ENCODE measurements around the gene AASS.
"Not testable (repeated sequence)": the region's sequence is repeated elsewhere in the genome, so short reads cannot be mapped to it uniquely, and the experiment has no call there.

Gene AASS

DNA sequence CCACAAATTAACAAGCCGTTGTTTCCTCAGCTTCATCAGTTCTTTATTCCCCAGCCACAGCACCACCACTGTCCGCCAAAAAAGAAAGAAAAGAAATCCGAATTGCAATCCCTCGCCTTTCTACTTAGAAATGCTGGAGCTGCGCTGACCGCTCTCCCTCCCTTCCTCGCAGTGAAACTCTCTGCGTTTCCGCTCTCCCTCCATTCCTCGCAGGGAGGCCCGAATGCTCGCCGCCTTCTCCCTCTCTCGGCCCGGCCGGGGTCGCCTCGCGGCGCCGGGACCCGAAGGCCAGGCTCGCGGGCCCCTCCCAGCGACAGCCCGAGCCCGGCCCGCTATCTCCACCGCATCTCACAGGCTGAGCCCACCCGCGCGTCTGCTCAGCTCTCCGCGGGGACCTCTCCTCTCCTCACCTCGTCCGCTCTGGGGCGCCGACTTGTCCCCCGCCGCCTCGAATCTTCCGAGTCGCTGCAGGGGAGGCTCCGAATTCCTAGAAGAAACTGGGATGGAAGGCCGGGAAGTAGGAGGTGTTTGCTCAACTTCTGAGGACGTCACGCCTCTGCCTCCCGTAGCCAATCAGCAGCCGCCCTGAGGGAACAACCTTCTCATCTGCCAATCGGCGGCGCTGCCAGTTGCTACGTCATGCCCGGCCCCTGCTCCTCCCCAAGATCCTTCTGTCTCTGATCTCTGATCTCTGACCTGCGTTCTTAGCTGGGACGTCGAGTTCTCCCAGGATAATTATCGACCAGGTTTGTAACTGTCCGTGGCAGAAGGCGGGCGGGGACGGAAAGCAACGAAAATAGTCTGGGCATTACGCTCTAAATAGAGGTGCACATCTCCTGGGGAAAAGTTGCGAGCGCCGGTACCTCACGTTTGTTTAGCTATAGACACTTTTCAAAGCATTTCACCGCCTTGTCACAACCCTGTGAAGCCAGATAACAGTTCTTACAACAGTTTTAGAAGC lies at the start of gene AASS:
TSS of gene AASS (minus strand) at position 499 of the 961 bp plus-strand sequence. CDS start 10,523 bp downstream, outside the sequence.
- no peak for TF ChIP-seq Cebpa-rat (IDR thresholded peaks at IDR 0.05)
- Histone ChIP-seq H3K4me1 (peaks cover 19% of the 10 kb centered on the region), H3K36me3 (no peaks in the 10 kb centered on the region), H4K20me1 (peaks cover 18% of the 10 kb centered on the region; the same call in 1 of the 2 replicates), H3K4me2 (peak within 1 kb of the TSS; percentile 88), H3K27ac (peak within 1 kb of the TSS; percentile 68), H3K27me3 (no peaks in the 10 kb centered on the region), H3K9me3 (no peaks in the 10 kb centered on the region), H3K4me3 (peak within 1 kb of the TSS; percentile 87), H3K9ac (peak within 1 kb of the TSS; percentile 85)

DNA sequence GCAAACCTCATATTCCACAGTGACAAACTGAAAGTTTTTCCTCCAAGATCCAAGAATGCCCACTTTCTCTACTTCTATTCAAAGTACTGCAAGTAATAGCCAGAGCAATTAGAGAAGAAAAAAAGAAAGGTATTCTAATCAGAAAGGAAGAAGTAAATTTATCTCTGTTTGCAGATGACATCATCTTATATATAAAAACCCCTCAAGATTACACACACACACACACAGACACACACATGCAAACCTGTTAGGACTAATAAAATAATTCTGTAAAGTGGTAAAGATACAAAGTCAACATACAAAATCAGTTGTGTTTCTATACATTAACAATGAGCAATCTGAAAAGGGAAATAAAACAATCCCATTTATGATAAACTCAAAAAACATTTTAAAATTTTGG lies 44.7 kb upstream of the AASS start:
- TF ChIP-seq Cebpa-rat (IDR thresholded peaks at IDR 0.05), result no peak
- Histone ChIP-seq H3K27me3 (no peaks in the 10 kb centered on the region), H3K36me3 (no peaks in the 10 kb centered on the region), H3K4me1 (no peaks in the 10 kb centered on the region), H3K9me3 (peaks cover 13% of the 10 kb centered on the region; the same call in 1 of the 2 replicates), H3K4me2 (no peak overlapping the region), H4K20me1 (no peaks in the 10 kb centered on the region), H3K9ac (no peak overlapping the region), H3K27ac (no peak overlapping the region), H3K4me3 (no peak overlapping the region)

DNA sequence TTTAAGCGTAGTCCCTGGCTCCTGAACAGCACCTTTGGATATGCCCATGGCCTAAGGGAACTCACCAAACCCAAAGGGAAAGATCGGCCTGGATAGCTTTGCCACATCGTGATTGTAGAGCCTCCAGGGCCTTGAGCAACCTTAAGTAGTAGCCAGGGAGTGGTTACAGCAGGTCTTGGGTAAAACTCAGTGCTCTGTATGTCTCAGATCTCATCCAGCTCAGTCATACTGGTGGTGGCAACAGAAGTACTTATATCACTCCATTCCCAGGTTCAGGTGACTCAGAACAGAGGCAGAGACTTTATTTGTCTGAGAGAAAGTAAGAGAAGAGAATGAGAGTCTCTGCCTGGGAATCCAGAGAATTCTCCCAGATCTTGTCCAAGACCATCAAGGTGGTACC lies 39.1 kb upstream of the AASS start:
- Histone ChIP-seq H3K9me3 (no peaks in the 10 kb centered on the region), H3K4me3 (no peak overlapping the region), H3K27me3 (no peaks in the 10 kb centered on the region), H4K20me1 (no peaks in the 10 kb centered on the region), H3K9ac (no peak overlapping the region), H3K27ac (no peak overlapping the region), H3K36me3 (no peaks in the 10 kb centered on the region), H3K4me2 (no peak overlapping the region), H3K4me1 (no peaks in the 10 kb centered on the region)
- TF ChIP-seq Cebpa-rat (IDR thresholded peaks at IDR 0.05), result no peak

DNA sequence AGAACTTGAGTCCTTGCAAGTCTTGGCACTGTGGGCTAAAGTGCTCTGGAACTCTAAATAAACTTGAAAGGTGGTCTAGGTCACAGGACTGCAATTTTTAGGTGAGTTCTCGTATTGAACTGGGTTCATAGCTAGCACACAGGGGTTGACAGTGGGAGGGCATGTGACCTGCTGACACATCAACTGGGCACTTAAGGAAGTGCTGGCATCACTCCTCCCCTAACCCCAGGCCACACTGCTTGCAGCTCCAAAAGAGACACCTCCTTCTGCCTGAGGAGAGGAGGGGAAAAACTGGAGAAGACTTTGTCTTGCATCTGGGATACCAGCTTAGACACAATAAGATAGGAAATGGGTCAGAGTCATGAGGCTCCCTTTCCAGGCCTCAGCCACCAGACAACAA lies 38.0 kb upstream of the AASS start:
- no peaks in the 10 kb centered on the region for H3K36me3 ChIP-seq
- no peak overlapping the region for H3K27ac ChIP-seq
- no peak overlapping the region for H3K9ac ChIP-seq
- H3K9me3 ChIP-seq, result no peaks in the 10 kb centered on the region
- no peaks in the 10 kb centered on the region for H4K20me1 ChIP-seq
- H3K4me3 ChIP-seq, result no peak overlapping the region
- TF ChIP-seq Cebpa-rat (IDR thresholded peaks at IDR 0.05), result no peak
- H3K27me3 ChIP-seq, result no peaks in the 10 kb centered on the region
- H3K4me1 ChIP-seq, result no peaks in the 10 kb centered on the region
- no peak overlapping the region for H3K4me2 ChIP-seq

DNA sequence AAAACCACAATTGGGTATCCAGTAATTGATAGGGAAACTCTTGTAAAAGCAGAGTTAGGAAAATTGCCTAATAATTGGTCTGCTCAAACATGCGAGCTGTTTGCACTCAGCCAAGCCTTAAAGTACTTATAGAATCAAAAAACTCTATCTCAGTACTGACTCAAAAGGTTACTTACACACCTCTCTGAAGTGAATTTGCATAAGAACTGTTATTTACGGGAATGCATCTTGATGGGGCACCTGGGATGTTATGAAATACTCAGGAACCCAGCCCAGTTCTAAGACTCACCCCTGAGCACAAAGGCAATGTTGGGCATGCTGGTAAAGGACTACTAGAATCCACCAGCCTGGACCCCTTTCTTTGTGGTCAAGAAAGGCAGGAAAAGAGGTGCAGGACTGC lies 28.1 kb upstream of the AASS start:
- H3K27ac ChIP-seq, H3K9me3 ChIP-seq, H3K4me2 ChIP-seq, H3K9ac ChIP-seq, H3K4me3 ChIP-seq, H4K20me1 ChIP-seq, H3K36me3 ChIP-seq, H3K4me1 ChIP-seq, H3K27me3 ChIP-seq: not testable (repeated sequence)

DNA sequence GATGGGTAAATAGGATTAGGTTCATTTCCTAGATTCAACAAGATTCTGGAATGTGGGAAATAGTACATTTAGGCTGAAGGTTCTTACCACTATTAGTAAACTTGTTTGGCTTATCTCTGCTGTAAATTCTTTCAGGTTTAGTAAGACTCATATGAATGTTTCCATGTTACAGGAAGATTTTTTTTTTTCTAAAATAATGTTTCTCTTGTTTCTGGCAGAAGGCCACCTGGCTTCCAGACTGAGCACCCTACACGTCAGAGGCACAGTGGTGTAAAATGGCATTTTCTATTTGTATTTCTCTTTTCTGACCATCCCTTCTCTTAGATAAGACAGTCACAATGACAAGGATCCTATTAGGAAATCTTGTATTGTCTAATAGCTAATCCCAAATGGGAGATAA lies 22.7 kb upstream of the AASS start:
- Histone ChIP-seq H3K27ac (no peak overlapping the region), H3K9ac (no peak overlapping the region), H4K20me1 (no peaks in the 10 kb centered on the region)

DNA sequence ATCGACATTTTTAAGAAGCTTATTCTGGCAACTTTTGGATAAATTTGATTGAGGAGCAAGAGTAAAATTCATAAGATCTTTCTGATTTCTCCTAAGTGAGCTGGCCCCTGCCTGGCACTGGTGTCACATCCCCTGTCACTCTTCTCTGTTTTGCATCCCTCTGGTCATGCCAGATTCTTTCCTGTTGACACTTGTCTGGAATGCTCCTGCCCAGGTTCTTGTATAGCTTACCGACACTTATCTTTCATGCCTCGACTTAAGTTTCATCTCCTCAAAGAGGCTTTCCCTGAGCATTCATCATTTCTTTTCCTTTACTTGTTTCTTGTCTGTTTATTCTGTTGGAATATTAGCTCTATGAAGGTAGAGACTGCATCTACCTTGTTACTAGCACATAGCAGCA lies 22.2 kb upstream of the AASS start:
- Histone ChIP-seq H3K9me3 (no peaks in the 10 kb centered on the region), H3K4me1 (no peaks in the 10 kb centered on the region), H3K4me3 (no peak overlapping the region), H3K36me3 (no peaks in the 10 kb centered on the region), H3K27me3 (no peaks in the 10 kb centered on the region), H3K9ac (no peak overlapping the region), H4K20me1 (no peaks in the 10 kb centered on the region), H3K27ac (no peak overlapping the region), H3K4me2 (no peak overlapping the region)
- no peak for TF ChIP-seq Cebpa-rat (IDR thresholded peaks at IDR 0.05)

More for the DNA sequence above, 22.7 kb upstream of the AASS start:
- H3K27me3 ChIP-seq, result no peaks in the 10 kb centered on the region
- no peaks in the 10 kb centered on the region for H3K4me1 ChIP-seq
- no peaks in the 10 kb centered on the region for H3K36me3 ChIP-seq
- no peak overlapping the region for H3K4me2 ChIP-seq
- H3K9me3 ChIP-seq, result no peaks in the 10 kb centered on the region
- H3K4me3 ChIP-seq, result no peak overlapping the region
- TF ChIP-seq Cebpa-rat (IDR thresholded peaks at IDR 0.05), result no peak

DNA sequence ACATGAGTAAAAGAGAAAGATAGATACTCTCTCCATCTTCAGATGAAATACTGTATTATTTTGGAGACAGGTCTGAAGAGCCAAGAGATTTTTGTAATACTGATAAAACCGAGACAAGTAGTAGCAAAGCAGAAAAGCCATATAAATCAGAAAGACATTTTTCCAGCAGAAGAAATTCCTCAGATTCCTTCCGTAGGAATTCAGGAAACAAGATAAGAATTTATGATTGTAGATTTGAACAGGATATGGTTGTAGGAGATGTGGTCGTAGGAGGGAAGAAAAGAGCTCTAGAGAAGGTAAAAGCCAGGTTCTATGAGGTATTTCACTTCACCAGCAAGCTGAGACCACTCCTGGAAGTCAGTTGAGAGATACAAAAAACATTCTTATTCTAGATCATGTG lies 17.6 kb upstream of the AASS start:
- Histone ChIP-seq H3K4me2 (no peak overlapping the region), H4K20me1 (no peaks in the 10 kb centered on the region), H3K27ac (no peak overlapping the region), H3K9ac (no peak overlapping the region), H3K36me3 (no peaks in the 10 kb centered on the region), H3K27me3 (no peaks in the 10 kb centered on the region), H3K4me1 (no peaks in the 10 kb centered on the region), H3K9me3 (no peaks in the 10 kb centered on the region), H3K4me3 (no peak overlapping the region)
- TF ChIP-seq Cebpa-rat (IDR thresholded peaks at IDR 0.05), result no peak

DNA sequence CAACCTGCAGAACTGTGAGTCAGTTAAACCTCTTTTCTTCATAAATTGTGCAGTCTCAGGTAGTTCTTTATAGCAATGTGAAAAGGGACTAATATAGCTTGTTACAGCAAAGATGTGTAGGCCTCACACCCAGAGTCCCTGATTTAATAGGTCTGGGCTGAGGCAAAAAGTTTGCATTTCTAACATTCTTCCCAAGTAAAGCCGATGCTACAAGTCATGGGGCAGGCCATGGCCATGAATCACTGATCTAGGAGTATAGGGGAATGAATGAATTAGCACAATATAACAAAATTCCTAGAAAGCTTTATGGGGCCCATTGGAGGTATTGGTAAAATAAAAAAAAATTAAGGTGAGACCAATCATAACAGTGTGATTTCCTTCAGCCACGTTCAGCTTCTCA lies 11.5 kb upstream of the AASS start:
- H4K20me1 ChIP-seq, result no peaks in the 10 kb centered on the region
- TF ChIP-seq Cebpa-rat (IDR thresholded peaks at IDR 0.05), result no peak
- H3K36me3 ChIP-seq, result no peaks in the 10 kb centered on the region
- no peak overlapping the region for H3K4me2 ChIP-seq
- H3K4me1 ChIP-seq, result no peaks in the 10 kb centered on the region
- H3K9ac ChIP-seq, result no peak overlapping the region
- no peaks in the 10 kb centered on the region for H3K27me3 ChIP-seq
- no peak overlapping the region for H3K4me3 ChIP-seq
- H3K9me3 ChIP-seq, result no peaks in the 10 kb centered on the region
- H3K27ac ChIP-seq, result no peak overlapping the region

DNA sequence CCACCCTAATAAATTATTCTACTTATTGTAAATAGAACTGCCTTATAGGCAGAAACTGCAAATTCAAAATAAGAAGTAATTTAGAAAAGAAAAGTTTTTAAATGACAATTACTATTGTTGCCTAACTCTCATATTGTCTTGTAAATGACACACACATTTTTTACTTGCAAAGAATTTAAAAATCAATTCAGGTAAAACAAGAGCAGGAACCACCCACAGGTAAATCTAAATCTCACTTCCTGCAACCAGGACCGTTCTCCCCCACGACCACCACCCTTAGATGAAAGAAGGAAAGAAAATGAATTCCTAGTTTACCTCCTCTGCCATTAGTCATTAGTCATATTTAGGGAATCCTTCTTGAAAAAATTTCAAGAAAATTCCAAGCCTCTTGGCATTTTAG lies 4.8 kb upstream of the AASS start:
- no peaks in the 10 kb centered on the region for H3K36me3 ChIP-seq
- no peaks in the 10 kb centered on the region for H3K27me3 ChIP-seq
- H4K20me1 ChIP-seq, result no peaks in the 10 kb centered on the region
- H3K9ac ChIP-seq, result no peak overlapping the region
- no peak overlapping the region for H3K4me2 ChIP-seq
- H3K4me1 ChIP-seq, result peaks cover 6% of the 10 kb centered on the region; the same call in 1 of the 2 replicates
- H3K4me3 ChIP-seq, result no peak overlapping the region
- no peak overlapping the region for H3K27ac ChIP-seq
- H3K9me3 ChIP-seq, result no peaks in the 10 kb centered on the region
- no peak for TF ChIP-seq Cebpa-rat (IDR thresholded peaks at IDR 0.05)
